Ovary (tissue), 9 donors: ENCODE data around the gene TTC9. TPM values are rescaled to one million over a fixed set of nuclear protein-coding genes. Genes with fewer than 3 reads are reported as not detected.

Source experiments
- DNase-seq, 5 donors: peaks; one replicate each; pipeline ENCODE4 v3.0.0-alpha.2; 2019 to 2020
- H3K27ac ChIP-seq, 2 donors: fragments of 200-600 bp; one replicate each; pipeline versions ENCODE4 v1.5.1 to v1.8.0; 2019 to 2022
- H3K27me3 ChIP-seq: fragments of 200-600 bp; one replicate; pipeline ENCODE4 v1.8.0; 2022
- H3K36me3 ChIP-seq: fragments of 200-600 bp; sonication (generic); one replicate; pipeline ENCODE4 v1.5.1; 2019
- H3K4me1 ChIP-seq: one replicate; pipeline ENCODE4 v1.8.1; 2013; ENCODE audit warnings: mild to moderate bottlenecking, moderate library complexity; ENCODE audit not compliant: insufficient read depth
- H3K4me3 ChIP-seq: fragments of 200-600 bp; sonication (generic); one replicate; pipeline ENCODE4 v1.5.1; 2017
- H3K9me3 ChIP-seq, 2 donors: fragments of 200-600 bp in 1 of 2; sonication (generic) in 1 of 2; one replicate each; pipeline versions ENCODE4 v1.5.1 to v1.8.1; 2013 to 2019; ENCODE audit warnings: mild to moderate bottlenecking in 1 of 2, moderate library complexity in 1 of 2
- EP300 ChIP-seq: sonication (generic); formaldehyde crosslinking; IDR thresholded peaks from one replicate; pipeline ENCODE4 v1.6.1; 2017; ENCODE audit warnings: antibody characterized with exemption
- POLR2A ChIP-seq: fragments of 450-650 bp; IDR thresholded peaks from one replicate; pipeline ENCODE4 v1.6.1; 2017; ENCODE audit warnings: antibody characterized with exemption, mild to moderate bottlenecking, moderate library complexity
- WGBS, 3 donors: extraction: QIAGEN DNeasy Blood & Tissue Kit in 1 of 3; methylation state at CpG; one replicate each; pipeline versions ENCODE4 v1.1.5 to v1.1.7; 2013 to 2017; 5-methylcytosine and 5-hydroxymethylcytosine counted together
- intact Hi-C, 4 donors: fragments of 100-400 bp; cut with DNase I; formaldehyde crosslinking; loops; one replicate each; pipeline versions ENCODE4 v1.11.0 to v1.15.1; 2022 to 2023
- polyA plus RNA-seq, 2 donors: library from polyadenylated mRNA; stranded (reverse); fragments of 200-250 nt in 1 of 2; fragments of 350-450 nt in 1 of 2; fragmentation: Illumina TruSeq in 1 of 2; extraction: RNeasy Lipid Tissue Mini Kit (QIAGEN cat#74804) in 1 of 2; gene quantifications; one replicate each; pipeline ENCODE4 v1.2.3, GENCODE V29; 2013 to 2014
- total RNA-seq, 7 donors: library from RNA; depleted of rRNA in 2 of 7; stranded (reverse); fragments of >200 nt in 2 of 7; fragmentation: NEBNext Ultra II Directional in 3 of 7; extraction: Animal tissue kit (Norgen Biotek cat#: 25700) in 3 of 7; gene quantifications; one replicate each; pipeline versions ENCODE4 v1.1.0 to v1.2.4, GENCODE V29; 2016 to 2023
- TF ChIP-seq, protein P1 (sequence below), 3 donors: fragments of 450-650 bp in 2 of 3; fragments of 200-600 bp in 1 of 3; IDR thresholded peaks; one replicate each; pipeline versions ENCODE4 v1.5.1 to v1.8.0; 2016 to 2022; ENCODE audit warnings: antibody characterized with exemption in 3 of 3, mild to moderate bottlenecking in 1 of 3
- donor health status: DM: no; HTN: no; CAD: no; lungs with moderate emphysema.
- donor health status: DM: no; HTN: no; CAD: no.
- donor health status: Bipolar disorder and iron deficiency.
- donor health status: DM: yes; HTN: yes; CAD: no.
- donor health status: DM: no; HTN: no; CAD: no.
- donor health status: DM: yes; HTN: yes; CAD: no.

The TTC9 gene
- total and polyA plus RNA-seq, 9 donors, result 0.05 to 7.1 (median 0.64) TPM

DNA sequence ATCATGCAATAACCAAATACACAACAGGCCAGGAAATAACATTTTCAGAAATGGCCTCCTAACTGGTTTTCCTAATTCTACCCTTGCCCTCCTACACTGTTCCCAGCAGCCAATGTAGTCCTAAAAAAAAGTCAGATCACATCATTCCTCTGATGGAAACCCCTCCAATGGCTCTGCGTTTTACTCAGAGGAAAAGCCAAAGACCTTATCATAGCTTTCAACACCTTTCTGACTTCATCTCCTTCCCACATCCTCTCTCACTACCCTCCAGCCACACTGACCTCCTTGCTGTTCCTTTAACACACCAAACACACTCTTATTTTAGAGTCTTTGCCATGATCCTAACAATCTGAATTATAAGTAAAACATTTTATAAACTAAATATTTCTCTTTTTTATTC, 42.4 kb upstream of the TTC9 start:
- Histone ChIP-seq H3K27ac (no peak overlapping the region), H3K36me3 (no peaks in the 10 kb centered on the region), H3K4me1 (peaks cover 5% of the 10 kb centered on the region), H3K9me3 (no peaks in the 10 kb centered on the region), H3K4me3 (peak overlapping the region; percentile 87), H3K27me3 (no peaks in the 10 kb centered on the region)
- no peak for DNase-seq
- intact Hi-C loops, result no loop called here
- no peak for TF ChIP-seq EP300
- TF ChIP-seq POLR2A, result no peak
- TF ChIP-seq, protein P1, sequence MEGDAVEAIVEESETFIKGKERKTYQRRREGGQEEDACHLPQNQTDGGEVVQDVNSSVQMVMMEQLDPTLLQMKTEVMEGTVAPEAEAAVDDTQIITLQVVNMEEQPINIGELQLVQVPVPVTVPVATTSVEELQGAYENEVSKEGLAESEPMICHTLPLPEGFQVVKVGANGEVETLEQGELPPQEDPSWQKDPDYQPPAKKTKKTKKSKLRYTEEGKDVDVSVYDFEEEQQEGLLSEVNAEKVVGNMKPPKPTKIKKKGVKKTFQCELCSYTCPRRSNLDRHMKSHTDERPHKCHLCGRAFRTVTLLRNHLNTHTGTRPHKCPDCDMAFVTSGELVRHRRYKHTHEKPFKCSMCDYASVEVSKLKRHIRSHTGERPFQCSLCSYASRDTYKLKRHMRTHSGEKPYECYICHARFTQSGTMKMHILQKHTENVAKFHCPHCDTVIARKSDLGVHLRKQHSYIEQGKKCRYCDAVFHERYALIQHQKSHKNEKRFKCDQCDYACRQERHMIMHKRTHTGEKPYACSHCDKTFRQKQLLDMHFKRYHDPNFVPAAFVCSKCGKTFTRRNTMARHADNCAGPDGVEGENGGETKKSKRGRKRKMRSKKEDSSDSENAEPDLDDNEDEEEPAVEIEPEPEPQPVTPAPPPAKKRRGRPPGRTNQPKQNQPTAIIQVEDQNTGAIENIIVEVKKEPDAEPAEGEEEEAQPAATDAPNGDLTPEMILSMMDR (IDR thresholded peaks at IDR 0.05), result no peak
- WGBS, 3 donors, result 47 to 57% (median 52%) methylated on average over 1 of the region's 1 CpG

DNA sequence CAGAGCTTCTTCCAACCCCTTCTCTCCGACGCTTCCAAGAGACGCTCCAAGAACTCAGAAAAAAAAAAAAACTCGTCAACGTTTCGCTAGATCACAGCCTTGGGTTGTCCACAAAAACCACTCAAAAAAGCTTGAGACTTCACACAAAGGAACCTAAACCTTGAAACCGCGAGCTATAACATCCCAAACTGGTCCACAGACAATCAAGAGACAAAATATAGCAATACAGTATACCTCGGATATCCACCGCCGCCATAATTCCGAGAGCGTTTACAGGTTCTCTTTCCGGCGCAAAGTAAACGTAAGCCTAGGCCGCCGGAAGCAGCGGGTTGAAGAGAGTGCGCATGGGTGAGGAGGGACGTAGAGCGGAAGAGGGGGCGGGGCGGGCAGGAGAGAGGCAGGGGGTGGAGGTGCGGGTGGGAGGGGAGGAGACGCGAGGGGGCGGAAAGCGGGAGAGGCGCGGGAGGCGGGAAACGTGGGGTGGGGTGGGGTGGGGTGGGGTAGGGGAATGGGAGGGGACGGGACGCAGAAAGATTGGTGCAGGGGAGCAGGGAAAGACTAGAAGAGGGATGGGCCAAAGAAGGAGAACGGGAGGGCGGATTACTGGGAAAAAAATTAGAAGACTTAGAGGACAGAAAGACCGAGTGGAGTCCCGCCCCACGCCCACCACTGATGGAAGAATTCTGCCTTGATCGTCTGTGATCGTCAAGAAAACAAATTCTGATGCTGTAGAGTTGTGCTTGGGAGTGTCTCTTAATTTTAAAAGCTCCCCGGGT, 41.1 kb upstream of the TTC9 start, which contains the start of gene MED6:
Gene MED6 (minus strand): TSS at position 274 of the 776 bp plus-strand sequence. CDS start 18 bp downstream, at position 256.
- intact Hi-C loops, result no loop called here
- Histone ChIP-seq H3K36me3 (no peaks in the 10 kb centered on the region), H3K27ac (peak within 1 kb of the TSS in 1 of 2 donors; percentile 50), H3K4me3 (peak within 1 kb of the TSS; percentile 87), H3K4me1 (peaks cover 5% of the 10 kb centered on the region), H3K9me3 (no peaks in the 10 kb centered on the region), H3K27me3 (no peaks in the 10 kb centered on the region)
- DNase-seq, result peak; percentile 90 to 94 (median 92)
- WGBS, 3 donors, result 1% methylated on average over 43 of the region's 43 CpGs
- TF ChIP-seq EP300, result no peak
- peak; percentile 38 for TF ChIP-seq POLR2A
- TF ChIP-seq, protein P1 (IDR thresholded peaks at IDR 0.05), result no peak

DNA sequence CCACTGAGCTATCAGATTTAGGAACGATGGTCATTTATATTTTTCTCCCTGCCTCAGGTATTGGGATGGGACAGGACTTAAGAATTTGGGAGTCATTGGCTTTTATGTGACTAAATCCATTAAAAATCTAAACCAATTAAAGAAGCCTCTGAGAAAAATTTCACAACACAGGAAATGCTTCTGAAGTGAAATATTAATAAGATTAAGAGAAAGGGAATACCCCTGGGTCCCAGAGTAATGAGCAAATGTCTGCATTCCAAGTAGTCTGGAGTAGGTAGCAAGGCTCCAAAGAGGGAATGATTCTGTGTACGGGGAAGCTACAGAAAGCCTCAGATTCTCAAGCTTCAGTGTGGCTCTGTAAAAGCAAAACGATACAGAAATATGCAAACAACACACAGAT, 40.6 kb upstream of the TTC9 start:
- Histone ChIP-seq H3K27ac (peak overlapping the region in 1 of 2 donors; percentile 50), H3K4me3 (peak overlapping the region; percentile 87), H3K4me1 (peaks cover 5% of the 10 kb centered on the region), H3K27me3 (no peaks in the 10 kb centered on the region), H3K9me3 (no peaks in the 10 kb centered on the region), H3K36me3 (no peaks in the 10 kb centered on the region)
- 3 to 5% (median 4%) methylated on average over 3 of the region's 3 CpGs for WGBS, 3 donors
- no peak for DNase-seq
- intact Hi-C loops, result no loop called here
- no peak for TF ChIP-seq POLR2A
- TF ChIP-seq, protein P1 (IDR thresholded peaks at IDR 0.05), result no peak
- no peak for TF ChIP-seq EP300

DNA sequence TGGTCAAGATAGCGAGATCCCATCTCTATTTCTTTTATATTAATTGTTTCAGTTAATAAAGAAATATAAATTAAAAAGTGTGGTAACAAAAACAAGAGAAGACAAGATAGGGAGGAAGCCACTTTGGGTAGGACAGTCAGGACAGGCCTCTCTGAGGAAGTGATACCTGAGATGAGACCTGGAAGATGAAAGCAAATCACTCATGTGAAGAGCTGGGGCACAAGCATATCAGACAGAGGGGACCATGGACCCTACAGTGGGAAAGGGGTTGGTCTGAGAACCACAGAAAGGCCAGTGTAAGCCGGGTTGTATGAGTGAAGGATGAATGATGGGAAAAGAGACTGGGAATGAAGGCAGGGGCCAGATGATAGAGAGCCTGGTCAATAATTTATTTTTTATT, 39.5 kb upstream of the TTC9 start:
- no peaks in the 10 kb centered on the region for H3K36me3 ChIP-seq
- H3K4me3 ChIP-seq, result no peak overlapping the region
- 85 to 92% (median 88%) methylated on average over 2 of the region's 2 CpGs for WGBS, 3 donors
- H3K9me3 ChIP-seq, result no peaks in the 10 kb centered on the region
- intact Hi-C loops, result no loop called here
- TF ChIP-seq, protein P1 (IDR thresholded peaks at IDR 0.05), result no peak
- no peak for TF ChIP-seq EP300
- TF ChIP-seq POLR2A, result no peak
- H3K27ac ChIP-seq, result no peak overlapping the region
- peaks cover 5% of the 10 kb centered on the region for H3K4me1 ChIP-seq
- DNase-seq, result no peak
- no peaks in the 10 kb centered on the region for H3K27me3 ChIP-seq
